ENCODE results near the gene FOXP1. TPM values are rescaled to one million over a fixed set of nuclear protein-coding genes. Genes with fewer than 3 reads are reported as not detected.

The FOXP1 gene
- total RNA-seq, 1 experiment from 2014 or later: 75.3 TPM

DNA sequence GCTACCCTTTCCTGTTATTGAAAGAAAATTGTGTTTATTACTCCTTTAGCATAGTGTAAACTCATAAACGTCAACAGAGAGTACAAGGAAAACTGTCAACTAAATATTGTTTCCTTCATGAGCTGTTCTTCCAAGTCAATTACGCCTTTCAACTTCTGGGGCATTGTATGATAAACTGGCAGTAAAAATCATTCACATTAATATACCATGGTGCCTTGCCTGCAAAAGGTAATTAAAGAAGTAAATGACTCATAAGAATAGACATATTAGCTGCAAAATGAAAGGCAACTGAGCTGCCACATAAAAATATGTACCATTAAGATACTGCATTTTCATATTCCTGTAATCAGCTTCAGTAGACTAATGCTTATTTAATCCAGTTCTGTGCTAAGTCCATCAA is 447.3 kb downstream of the FOXP1 start:
- H3K18ac ChIP-seq (ENCODE audit: insufficient read length, low read depth, low read length): no peak overlapping the region
- no peaks in the 10 kb centered on the region for H3K27me3 Mint-ChIP-seq (ENCODE audit: low read depth)
- H3K27me3 ChIP-seq (ENCODE audit: insufficient read depth, low read length): no peaks in the 10 kb centered on the region
- H4K20me1 ChIP-seq (ENCODE audit: control insufficient read depth, insufficient read depth, insufficient read length): no peaks in the 10 kb centered on the region
- no peak overlapping the region for H3K9ac ChIP-seq (ENCODE audit: extremely low read depth, insufficient read length, low read length)
- H3K56ac ChIP-seq (ENCODE audit: insufficient read length, low read depth, low read length): no peak overlapping the region
- H3K79me1 ChIP-seq (ENCODE audit: insufficient read depth, low read depth, low read length, poor library complexity, severe bottlenecking): no peaks in the 10 kb centered on the region
- H3K9me3 ChIP-seq (ENCODE audit: control insufficient read depth, low read depth, low read length): no peaks in the 10 kb centered on the region
- H3K4me3 Mint-ChIP-seq: no peak overlapping the region
- H3K23me2 ChIP-seq (ENCODE audit: insufficient read length, low read depth, low read length, poor library complexity, severe bottlenecking): no peaks in the 10 kb centered on the region
- H3K27ac ChIP-seq (ENCODE audit: insufficient read length, low read depth, low read length): no peak overlapping the region
- H3K23ac ChIP-seq (ENCODE audit: insufficient read length, low read depth, low read length): no peak overlapping the region
- no peak overlapping the region for H3K4me2 ChIP-seq (ENCODE audit: insufficient read depth, insufficient read length, low read length)
- TF ChIP-seq, protein P1, sequence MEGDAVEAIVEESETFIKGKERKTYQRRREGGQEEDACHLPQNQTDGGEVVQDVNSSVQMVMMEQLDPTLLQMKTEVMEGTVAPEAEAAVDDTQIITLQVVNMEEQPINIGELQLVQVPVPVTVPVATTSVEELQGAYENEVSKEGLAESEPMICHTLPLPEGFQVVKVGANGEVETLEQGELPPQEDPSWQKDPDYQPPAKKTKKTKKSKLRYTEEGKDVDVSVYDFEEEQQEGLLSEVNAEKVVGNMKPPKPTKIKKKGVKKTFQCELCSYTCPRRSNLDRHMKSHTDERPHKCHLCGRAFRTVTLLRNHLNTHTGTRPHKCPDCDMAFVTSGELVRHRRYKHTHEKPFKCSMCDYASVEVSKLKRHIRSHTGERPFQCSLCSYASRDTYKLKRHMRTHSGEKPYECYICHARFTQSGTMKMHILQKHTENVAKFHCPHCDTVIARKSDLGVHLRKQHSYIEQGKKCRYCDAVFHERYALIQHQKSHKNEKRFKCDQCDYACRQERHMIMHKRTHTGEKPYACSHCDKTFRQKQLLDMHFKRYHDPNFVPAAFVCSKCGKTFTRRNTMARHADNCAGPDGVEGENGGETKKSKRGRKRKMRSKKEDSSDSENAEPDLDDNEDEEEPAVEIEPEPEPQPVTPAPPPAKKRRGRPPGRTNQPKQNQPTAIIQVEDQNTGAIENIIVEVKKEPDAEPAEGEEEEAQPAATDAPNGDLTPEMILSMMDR (conservative IDR thresholded peaks at IDR 0.05): no peak
- no peak overlapping the region for H2AK5ac ChIP-seq (ENCODE audit: insufficient read length, low read length)
- H2BK12ac ChIP-seq (ENCODE audit: insufficient read length, low read depth, low read length): no peak overlapping the region
- H2BK5ac ChIP-seq (ENCODE audit: insufficient read length, low read length): no peak overlapping the region
- H3T11ph ChIP-seq (ENCODE audit: low read length): no peak overlapping the region
- no peaks in the 10 kb centered on the region for H3K79me2 ChIP-seq (ENCODE audit: insufficient read depth, low read length)
- H4K91ac ChIP-seq (ENCODE audit: insufficient read length, low read depth, low read length): no peak overlapping the region
- H4K5ac ChIP-seq (ENCODE audit: insufficient read length, low read depth, low read length): no peak overlapping the region
- WGBS (ENCODE audit: extremely low coverage, insufficient read length, low lambda C conversion rate): no CpG with 5 or more reads among the region's 2 CpGs
- H3K4me1 Mint-ChIP-seq: peaks cover 55 to 56% of the 10 kb centered on the region in 2 experiments
- no peak overlapping the region for H3K14ac ChIP-seq (ENCODE audit: insufficient read depth, low read length)
- no peak overlapping the region for H3K27ac Mint-ChIP-seq
- peaks cover 18% of the 10 kb centered on the region; the same call in 1 of the 2 replicates for H3K4me1 ChIP-seq (ENCODE audit: insufficient read depth, low read length)
- H2BK15ac ChIP-seq (ENCODE audit: low read depth, low read length): no peak overlapping the region
- no peak overlapping the region for H2AFZ ChIP-seq (ENCODE audit: low read length)
- no peak overlapping the region for H3K4ac ChIP-seq (ENCODE audit: low read depth, low read length)
- H3K36me3 Mint-ChIP-seq (ENCODE audit: insufficient read depth in 1 of 3, low read depth in 3 of 3): peaks cover 0 to 1% (median 0%) of the 10 kb centered on the region in 3 experiments; a peak in 1 of 7 replicates
- no peak overlapping the region for H2BK120ac ChIP-seq (ENCODE audit: low read depth, low read length, poor library complexity, severe bottlenecking)
- no peak overlapping the region for H4K8ac ChIP-seq (replicated peaks; ENCODE audit: insufficient read length, low read depth, low read length)
- no peaks in the 10 kb centered on the region for H3K9me3 Mint-ChIP-seq
- DNase-seq: no peak
- no peak overlapping the region for H2BK20ac ChIP-seq (ENCODE audit: low read depth, low read length, poor library complexity, severe bottlenecking)

Data from H9 (cell line).